GM21447 (cell line): ENCODE results near the gene NPIPB6.

Source experiments
- ATAC-seq: cut with Tn5 transposase; IDR thresholded peaks from one replicate; pipeline ENCODE4 v1.9.1; 2021; ENCODE audit not compliant: unreplicated experiment

NPIPB6 gene

DNA sequence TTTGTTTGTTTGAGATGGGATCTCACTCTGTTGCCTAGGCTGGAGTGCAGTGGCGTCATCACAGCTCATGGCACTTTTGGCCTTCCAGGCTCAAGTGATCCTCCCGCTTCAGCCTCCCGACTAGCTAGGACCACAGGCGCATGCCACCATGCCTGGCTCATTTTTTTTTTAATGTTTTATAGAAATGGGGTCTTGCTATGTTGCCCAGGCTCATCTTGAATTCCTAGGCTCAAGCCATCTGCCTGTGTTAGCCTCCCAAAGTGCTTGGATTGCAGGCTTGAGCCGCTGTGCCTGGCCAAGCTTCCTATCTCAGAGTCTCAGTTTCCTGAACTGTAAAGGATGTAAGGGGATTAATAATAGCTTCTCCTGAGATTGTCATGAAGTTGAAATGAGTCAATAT, 63.0 kb downstream of the NPIPB6 start:
- no peak for ATAC-seq

DNA sequence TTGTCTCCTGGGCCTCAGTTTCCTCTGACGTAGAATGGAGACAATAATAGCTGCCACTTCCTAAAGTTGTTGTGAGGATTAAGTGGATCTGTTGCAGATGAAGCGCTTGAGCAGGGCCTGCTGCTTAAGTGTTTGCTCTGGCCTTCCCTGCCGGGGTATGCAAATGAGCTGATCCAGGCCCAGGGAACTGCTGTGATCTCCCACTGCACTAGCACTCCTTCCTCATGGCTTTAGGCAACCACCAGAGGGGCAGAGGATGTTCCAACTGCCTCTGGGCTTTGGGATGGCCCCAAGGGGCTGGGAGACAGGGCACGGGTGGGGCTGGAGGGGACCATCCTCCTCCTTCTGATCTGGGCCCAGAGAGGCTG, 64.8 kb downstream of the NPIPB6 start:
- no peak for ATAC-seq

DNA sequence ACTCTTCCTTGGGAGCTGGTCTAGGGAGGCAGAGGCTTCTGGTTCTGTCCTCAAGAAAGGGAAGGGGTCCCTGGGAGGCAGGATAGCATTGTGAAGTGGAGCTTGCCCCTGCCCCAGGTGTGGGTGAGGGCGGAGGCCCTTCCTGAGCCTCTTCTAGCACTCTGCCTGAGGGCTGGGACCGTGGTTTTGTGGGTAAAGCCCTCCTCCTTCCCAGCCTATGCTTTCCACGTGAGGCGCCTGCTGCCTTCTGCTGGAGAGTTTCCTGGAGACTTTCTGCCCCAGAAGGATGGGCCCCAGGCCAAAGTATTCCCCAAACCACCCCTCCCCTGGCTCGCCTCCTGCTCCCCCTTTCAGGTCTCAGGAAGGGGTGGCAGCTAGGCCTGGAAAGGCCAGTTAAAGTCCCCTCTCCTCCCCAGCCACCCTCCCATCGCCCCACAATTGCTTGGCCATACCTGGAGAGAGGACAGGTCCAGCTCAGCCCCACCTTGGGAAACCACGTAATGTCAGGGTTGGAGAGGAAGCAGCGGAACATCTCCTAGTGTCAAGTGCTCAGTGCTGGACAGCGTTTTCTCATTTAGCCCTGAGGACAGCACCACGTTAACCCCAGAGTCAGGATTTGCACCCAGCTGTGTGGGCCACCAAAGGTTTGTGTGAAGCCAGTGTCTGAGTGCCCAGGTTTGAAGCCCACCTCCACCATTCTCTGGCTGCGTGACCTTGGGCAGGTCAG, 65.4 kb downstream of the NPIPB6 start:
- no peak for ATAC-seq

DNA sequence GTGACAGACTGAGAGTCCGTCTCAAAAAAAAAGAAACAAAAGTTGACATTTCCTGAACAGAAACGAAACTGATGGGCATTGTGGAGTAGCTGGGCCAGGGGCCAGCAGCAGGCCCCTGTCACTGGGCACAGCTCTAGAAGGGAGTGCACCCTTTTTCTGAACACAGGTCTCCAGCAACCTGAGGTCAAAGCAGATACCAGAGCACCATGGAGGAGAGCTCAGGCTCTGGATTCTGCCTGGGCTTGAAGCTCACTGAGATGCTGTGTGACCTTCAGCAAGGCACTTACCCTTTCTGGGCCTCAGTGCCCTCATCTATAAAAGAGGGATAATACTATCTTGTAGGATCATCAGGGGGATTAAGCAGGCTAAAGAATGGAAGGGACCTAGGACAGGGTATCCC, 66.0 kb downstream of the NPIPB6 start:
- no peak for ATAC-seq

DNA sequence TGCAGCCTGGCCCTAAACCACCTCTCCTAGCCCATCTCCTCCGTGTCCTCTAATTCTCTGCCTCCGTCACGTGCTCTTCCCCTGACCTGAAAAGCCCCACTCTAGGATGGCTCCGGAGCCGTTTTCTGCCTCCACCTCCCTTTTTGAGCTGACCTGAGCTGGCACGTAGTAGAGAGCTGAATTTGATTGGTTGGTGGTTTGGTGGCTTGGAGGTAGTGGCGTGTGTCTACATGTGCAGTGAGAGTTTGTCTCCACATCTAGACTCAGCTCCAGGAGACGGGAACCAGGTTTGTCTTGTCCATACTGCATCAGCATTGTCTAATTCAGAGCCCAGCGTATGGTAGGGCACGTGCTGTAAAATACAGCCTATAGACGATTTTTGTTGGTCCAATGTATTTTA, 68.0 kb downstream of the NPIPB6 start:
- ATAC-seq, result no peak

DNA sequence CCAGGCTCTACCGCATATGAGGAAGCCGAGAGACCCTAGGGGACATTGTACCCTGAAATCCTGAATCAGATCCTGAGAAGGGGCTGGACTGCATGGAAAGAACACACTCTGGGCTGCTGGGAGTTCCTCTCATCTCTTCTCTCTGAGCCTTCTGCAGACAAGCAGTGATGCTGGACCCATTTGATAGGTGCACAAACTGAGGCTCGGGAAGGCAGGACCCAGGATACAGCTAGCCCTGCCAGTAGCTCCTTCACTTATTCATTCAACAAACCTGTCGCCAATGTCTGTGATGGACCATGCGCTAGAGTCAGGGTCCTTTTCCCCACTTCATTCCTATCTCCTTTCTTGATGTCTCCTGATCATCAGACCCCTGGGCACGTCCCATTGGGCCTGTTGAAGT, 69.1 kb downstream of the NPIPB6 start:
- ATAC-seq, result no peak

DNA sequence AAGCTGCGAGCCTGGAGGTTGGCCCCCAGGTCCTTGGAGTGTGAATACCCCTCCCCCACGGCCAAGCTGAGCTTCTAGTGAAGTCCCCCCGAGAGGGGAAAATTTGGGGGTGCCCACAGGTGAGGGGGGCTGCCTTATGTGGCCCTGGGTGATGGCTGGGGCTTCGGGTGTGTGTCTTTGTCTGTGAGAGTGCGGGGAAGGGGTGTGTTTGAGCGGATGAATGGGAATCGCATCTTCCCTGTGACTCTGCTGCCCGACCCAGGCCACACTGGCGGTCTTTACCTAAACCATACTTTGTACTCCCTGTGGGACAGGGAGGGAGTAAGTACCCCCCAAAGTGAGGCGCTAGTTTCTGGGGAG, 69.7 kb downstream of the NPIPB6 start:
- ATAC-seq, result no peak

DNA sequence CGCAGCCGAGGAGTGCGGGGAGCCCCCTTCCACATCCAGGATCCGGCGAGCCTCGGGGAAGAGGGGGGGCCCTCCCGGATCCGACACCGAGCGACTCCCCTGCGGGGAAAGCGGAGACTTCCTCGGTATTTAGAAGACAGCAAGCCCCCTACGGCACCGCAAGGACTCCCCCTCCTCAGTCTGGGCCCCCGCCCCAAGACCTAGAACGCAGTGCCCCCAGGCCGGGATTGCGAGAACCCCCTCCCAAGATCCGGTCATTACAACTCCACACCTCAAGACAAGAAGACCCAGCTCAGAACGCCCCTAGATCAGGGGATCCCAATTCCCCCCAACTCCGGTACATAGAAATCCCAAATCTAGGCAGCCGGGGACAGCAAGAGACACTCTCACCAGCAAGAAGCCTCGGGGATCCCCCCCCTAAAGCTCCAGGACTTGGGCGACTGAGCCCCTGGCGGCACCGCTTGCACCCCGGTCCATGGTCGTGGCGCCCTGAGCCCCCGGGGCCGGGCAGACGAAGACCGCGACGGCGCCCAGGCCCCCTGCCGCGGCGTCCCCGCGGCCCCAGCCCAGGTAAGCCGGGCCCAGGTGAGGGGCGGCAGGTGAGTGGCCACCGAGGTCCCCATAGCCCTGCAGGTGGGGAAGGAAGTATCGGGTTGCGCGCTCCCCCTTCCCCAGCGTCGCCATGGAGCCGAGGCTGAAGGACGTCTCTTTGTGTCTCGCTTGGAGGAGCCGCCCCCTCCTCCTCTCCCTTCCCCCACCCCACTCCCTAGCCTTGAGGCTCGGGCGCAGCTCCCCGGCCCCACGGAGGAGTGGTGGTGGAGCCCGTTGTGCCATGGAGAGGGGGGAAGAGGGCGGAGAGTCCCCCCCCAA, 70.3 kb downstream of the NPIPB6 start:
- ATAC-seq, result no peak
